Endodermal cell (in vitro differentiated cells): ENCODE data around the gene BTBD9. TPM values are rescaled to one million over a fixed set of nuclear protein-coding genes. Genes with fewer than 3 reads are reported as not detected.

Experiments used
- DNase-seq: peaks from one replicate; pipeline ENCODE4 v3.0.0-alpha.2; 2017
- H3K27ac ChIP-seq: 2 replicates; pipeline ENCODE4 v1.5.1; 2013; ENCODE audit warnings: mild to moderate bottlenecking, low read depth, low read length, moderate library complexity
- H3K27me3 ChIP-seq: 2 replicates; pipeline ENCODE4 v1.6.1; 2013; ENCODE audit warnings: mild to moderate bottlenecking, low read length, moderate library complexity; ENCODE audit not compliant: insufficient read depth, control insufficient read depth, poor library complexity, severe bottlenecking
- H3K36me3 ChIP-seq: 2 replicates; pipeline ENCODE4 v1.7.0; 2013; ENCODE audit warnings: mild to moderate bottlenecking, low read length, moderate library complexity; ENCODE audit not compliant: control insufficient read depth, insufficient read depth
- H3K4me1 ChIP-seq: one replicate; pipeline ENCODE4 v1.7.0; 2013; ENCODE audit warnings: low read length; ENCODE audit not compliant: control insufficient read depth, insufficient read depth
- H3K4me3 ChIP-seq: 2 replicates; pipeline ENCODE4 v1.5.1; 2013; ENCODE audit warnings: mild to moderate bottlenecking, low read length, moderate library complexity
- H3K9ac ChIP-seq: 2 replicates; pipeline ENCODE4 v1.6.1; 2013; ENCODE audit warnings: mild to moderate bottlenecking, low read length, moderate library complexity; ENCODE audit not compliant: poor library complexity, severe bottlenecking; ENCODE audit errors: extremely low read depth
- H3K9me3 ChIP-seq: 2 replicates; pipeline ENCODE4 v1.6.1; 2013; ENCODE audit warnings: mild to moderate bottlenecking, low read length, moderate library complexity; ENCODE audit not compliant: control insufficient read depth
- H3K27ac Mint-ChIP-seq: 2 replicates; pipeline ENCODE4 v1.8.0; 2020; ENCODE audit warnings: mixed read lengths
- H3K27me3 Mint-ChIP-seq: 2 replicates; pipeline ENCODE4 v1.8.0; 2021; ENCODE audit warnings: mild to moderate bottlenecking, mixed read lengths; ENCODE audit not compliant: insufficient read depth
- H3K36me3 Mint-ChIP-seq: 2 replicates; pipeline ENCODE4 v1.8.0; 2020; ENCODE audit warnings: low read depth, mixed read lengths
- H3K4me1 Mint-ChIP-seq: 2 replicates; pipeline ENCODE4 v1.8.0; 2020; ENCODE audit warnings: mixed read lengths
- H3K4me3 Mint-ChIP-seq: 2 replicates; pipeline ENCODE4 v1.8.0; 2020; ENCODE audit warnings: mild to moderate bottlenecking, moderate library complexity, mixed read lengths
- H3K9me3 Mint-ChIP-seq: 2 replicates; pipeline ENCODE4 v1.8.0; 2020; ENCODE audit warnings: mild to moderate bottlenecking, mixed read lengths
- CTCF ChIP-seq: fragments of 200-600 bp; sonication (generic); conservative IDR thresholded peaks from 2 replicates; pipeline ENCODE4 v1.5.0; 2021; ENCODE audit warnings: antibody characterized with exemption, mild to moderate bottlenecking
- WGBS, 2 experiments: methylation state at CpG; one replicate each; pipeline versions ENCODE4 v1.1.5 to v1.1.7; 2013; ENCODE audit warnings: missing lambda C conversion rate in 2 of 2, mixed read lengths in 1 of 2; ENCODE audit not compliant: insufficient coverage in 1 of 2, insufficient read length in 1 of 2; 5-methylcytosine and 5-hydroxymethylcytosine counted together
- total RNA-seq, 2 donors: library from RNA; stranded (reverse); fragmentation: NEBNext Ultra II Directional in 1 of 2; extraction: Animal tissue kit (Norgen Biotek cat#: 25700) in 1 of 2; gene quantifications; 2 replicates in 1 of 2; 3 replicates in 1 of 2; pipeline ENCODE4 v1.2.1, GENCODE V29; 2021

The BTBD9 gene
- total RNA-seq, 2 donors from 2014 or later = 7.6 to 12.3 TPM

GRCh38 chr6:38185752-38186151 is 454.0 kb downstream of the BTBD9 start:
- H3K4me3 Mint-ChIP-seq = no peak overlapping the region
- 92 to 100% methylated on average over 6 to 8 of the region's 8 CpGs for WGBS, 2 experiments

GRCh38 chr6:38185244-38185643 is 454.5 kb downstream of the BTBD9 start:
- Mint-ChIP-seq H3K27ac (no peak overlapping the region), H3K4me3 (no peak overlapping the region), H3K27me3 (peaks cover 43% of the 10 kb centered on the region), H3K36me3 (no peaks in the 10 kb centered on the region), H3K4me1 (peaks cover 13% of the 10 kb centered on the region), H3K9me3 (no peaks in the 10 kb centered on the region)
- no peak for DNase-seq
- Histone ChIP-seq H3K9me3 (no peaks in the 10 kb centered on the region), H3K36me3 (no peaks in the 10 kb centered on the region), H3K27me3 (peaks cover 11% of the 10 kb centered on the region), H3K4me1 (no peaks in the 10 kb centered on the region), H3K27ac (no peak overlapping the region), H3K4me3 (no peak overlapping the region), H3K9ac (no peak overlapping the region)
- WGBS, 2 experiments = 90 to 94% methylated on average over 5 to 6 of the region's 6 CpGs
- no peak for TF ChIP-seq CTCF

More at GRCh38 chr6:38185752-38186151, 454.0 kb downstream of the BTBD9 start:
- TF ChIP-seq CTCF = no peak
- Histone ChIP-seq H3K9me3 (no peaks in the 10 kb centered on the region), H3K27ac (no peak overlapping the region), H3K4me1 (no peaks in the 10 kb centered on the region), H3K4me3 (no peak overlapping the region), H3K9ac (no peak overlapping the region), H3K27me3 (peaks cover 11% of the 10 kb centered on the region), H3K36me3 (no peaks in the 10 kb centered on the region)
- DNase-seq = no peak
- no peaks in the 10 kb centered on the region for H3K9me3 Mint-ChIP-seq
- peaks cover 13% of the 10 kb centered on the region for H3K4me1 Mint-ChIP-seq
- peaks cover 42% of the 10 kb centered on the region for H3K27me3 Mint-ChIP-seq
- H3K36me3 Mint-ChIP-seq = no peaks in the 10 kb centered on the region
- no peak overlapping the region for H3K27ac Mint-ChIP-seq

GRCh38 chr6:38184585-38185080 is 455.1 kb downstream of the BTBD9 start:
- Histone ChIP-seq H3K27me3 (peaks cover 11% of the 10 kb centered on the region), H3K27ac (peak overlapping the region; percentile 18), H3K4me3 (no peak overlapping the region), H3K4me1 (no peaks in the 10 kb centered on the region), H3K36me3 (no peaks in the 10 kb centered on the region), H3K9ac (no peak overlapping the region), H3K9me3 (no peaks in the 10 kb centered on the region)
- H3K27me3 Mint-ChIP-seq = peaks cover 43% of the 10 kb centered on the region
- 75 to 87% methylated on average over 9 to 11 of the region's 11 CpGs for WGBS, 2 experiments
- H3K36me3 Mint-ChIP-seq = no peaks in the 10 kb centered on the region
- peak; percentile 49 for DNase-seq
- no peaks in the 10 kb centered on the region for H3K9me3 Mint-ChIP-seq
- H3K27ac Mint-ChIP-seq = no peak overlapping the region
- no peak for TF ChIP-seq CTCF
- no peak overlapping the region for H3K4me3 Mint-ChIP-seq
- peaks cover 13% of the 10 kb centered on the region for H3K4me1 Mint-ChIP-seq
